ENCODE data around the gene IFT88. TPM values are rescaled to one million over a fixed set of nuclear protein-coding genes. Genes with fewer than 3 reads are reported as not detected.

Gene IFT88
- total RNA-seq, 4 donors from 2014 or later = 14.6 to 24.6 (median 19.2) TPM

DNA sequence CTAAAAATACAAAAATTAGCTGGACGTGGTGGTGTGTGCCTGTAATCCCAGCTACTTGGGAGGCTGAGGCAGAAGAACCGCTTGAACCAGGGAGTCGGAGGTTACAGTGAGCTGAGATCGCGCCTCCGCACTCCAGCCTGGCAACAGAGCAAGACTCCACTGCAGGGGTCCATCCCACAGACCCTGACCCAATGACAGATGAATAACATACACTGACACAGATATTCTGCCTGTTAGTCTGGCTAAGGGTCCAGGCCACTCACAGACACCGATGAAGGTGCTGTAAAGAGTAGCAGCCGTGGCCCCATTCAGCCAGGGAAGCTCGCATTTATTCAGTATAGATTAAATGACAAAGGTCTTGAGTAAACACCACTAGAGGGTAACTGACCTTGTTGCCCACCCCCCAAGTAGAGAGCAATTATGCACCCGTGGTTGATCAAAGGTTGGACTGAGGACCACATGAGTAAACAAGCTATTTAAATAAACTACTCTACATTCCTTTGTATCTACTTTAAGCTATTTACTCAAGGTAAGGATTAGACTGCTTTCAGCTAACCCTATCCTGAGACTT lies 32.8 kb upstream of the IFT88 start:
- H3K4me3 ChIP-seq = no peak overlapping the region
- no peak for TF ChIP-seq CTCF (IDR thresholded peaks at IDR 0.05)
- no peak for TF ChIP-seq POLR2A (IDR thresholded peaks at IDR 0.05)
- no peak for TF ChIP-seq EP300 (IDR thresholded peaks at IDR 0.05)
- H3K9me3 ChIP-seq = peaks cover 0 to 6% (median 0%) of the 10 kb centered on the region in 4 donors
- no peaks in the 10 kb centered on the region for H3K36me3 ChIP-seq
- no peak for DNase-seq (ENCODE audit: low spot score in 2 of 2)
- 82 to 83% methylated on average over 10 of the region's 10 CpGs for WGBS, 2 donors
- H3K27ac ChIP-seq = no peak overlapping the region
- no peaks in the 10 kb centered on the region for H3K4me1 ChIP-seq
- H3K27me3 ChIP-seq = no peaks in the 10 kb centered on the region

DNA sequence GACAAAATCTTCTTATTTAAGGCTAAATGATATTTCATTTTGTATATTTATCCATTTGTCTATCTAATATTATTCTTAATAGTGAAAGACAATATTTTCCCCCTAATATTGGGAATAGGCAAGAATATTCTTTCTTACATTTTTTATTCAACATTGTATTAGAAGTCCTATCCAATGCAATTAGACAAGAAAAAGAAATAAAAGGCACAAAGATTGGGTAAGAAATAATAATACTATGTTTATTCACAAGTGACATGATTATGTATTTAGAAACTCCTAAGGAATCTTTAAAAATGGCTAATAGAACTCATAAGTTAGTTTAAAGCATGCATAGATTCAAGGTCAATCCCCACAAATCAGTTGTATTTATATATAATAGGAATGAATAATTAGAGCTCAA lies 30.0 kb upstream of the IFT88 start:
- Histone ChIP-seq H3K9me3 (peaks cover 0 to 6% (median 0%) of the 10 kb centered on the region in 4 donors), H3K27ac (no peak overlapping the region), H3K27me3 (no peaks in the 10 kb centered on the region), H3K4me1 (no peaks in the 10 kb centered on the region), H3K36me3 (no peaks in the 10 kb centered on the region), H3K4me3 (no peak overlapping the region)
- TF ChIP-seq POLR2A (IDR thresholded peaks at IDR 0.05) (no peak), CTCF (IDR thresholded peaks at IDR 0.05) (no peak), EP300 (IDR thresholded peaks at IDR 0.05) (no peak)
- DNase-seq (ENCODE audit: low spot score in 2 of 2) = no peak

DNA sequence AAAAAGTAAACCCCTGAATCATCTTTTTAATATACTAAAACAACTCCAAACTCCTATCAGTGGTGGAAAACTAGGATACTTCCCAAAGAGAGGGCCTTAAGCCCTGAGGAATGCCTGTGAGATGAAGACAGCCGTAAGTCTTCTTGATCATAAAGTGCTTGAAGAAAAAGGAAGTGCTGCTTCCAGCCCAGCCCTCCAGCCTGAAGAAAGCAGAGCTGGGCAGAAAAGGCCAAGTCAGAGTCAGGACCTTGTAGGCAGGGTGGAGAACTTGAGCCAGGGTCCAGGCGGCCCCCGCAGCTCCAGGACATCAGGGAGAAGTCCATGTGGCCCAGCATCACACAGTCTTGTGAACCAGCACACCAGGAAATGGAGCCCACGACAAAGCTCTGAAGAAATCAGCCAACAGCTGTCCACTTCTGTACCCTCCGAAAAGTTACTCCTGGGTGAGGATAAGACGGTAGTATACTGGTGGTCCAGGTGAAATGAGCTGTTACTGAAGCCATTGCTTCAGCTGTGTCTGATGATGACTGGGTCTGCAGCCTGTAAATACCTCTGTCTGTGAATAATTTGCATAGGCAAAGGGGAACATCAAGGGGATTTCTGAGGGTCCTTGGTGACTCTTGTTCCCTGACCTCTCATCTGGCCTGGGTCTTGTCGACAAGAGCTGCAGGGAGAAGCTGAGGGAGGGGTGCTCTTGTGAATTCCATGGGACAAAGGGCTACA lies 22.6 kb upstream of the IFT88 start:
- Histone ChIP-seq H3K9me3 (no peaks in the 10 kb centered on the region), H3K4me1 (no peaks in the 10 kb centered on the region), H3K27me3 (no peaks in the 10 kb centered on the region), H3K27ac (no peak overlapping the region), H3K4me3 (no peak overlapping the region), H3K36me3 (no peaks in the 10 kb centered on the region)
- no peak for DNase-seq (ENCODE audit: low spot score in 2 of 2)
- TF ChIP-seq EP300 (IDR thresholded peaks at IDR 0.05) = no peak
- TF ChIP-seq POLR2A (IDR thresholded peaks at IDR 0.05) = no peak
- no peak for TF ChIP-seq CTCF (IDR thresholded peaks at IDR 0.05)
- WGBS, 2 donors = 77 to 82% methylated on average over 7 of the region's 7 CpGs

GRCh38 chr13:20546556-20546955 lies 20.4 kb upstream of the IFT88 start:
- 63 to 70% methylated on average over 1 of the region's 1 CpG for WGBS, 2 donors
- Histone ChIP-seq H3K36me3 (no peaks in the 10 kb centered on the region), H3K9me3 (no peaks in the 10 kb centered on the region), H3K27ac (no peak overlapping the region), H3K27me3 (no peaks in the 10 kb centered on the region), H3K4me1 (peaks cover 0 to 11% (median 2%) of the 10 kb centered on the region in 4 donors), H3K4me3 (no peak overlapping the region)
- no peak for TF ChIP-seq POLR2A (IDR thresholded peaks at IDR 0.05)
- no peak for DNase-seq (ENCODE audit: low spot score in 2 of 2)

DNA sequence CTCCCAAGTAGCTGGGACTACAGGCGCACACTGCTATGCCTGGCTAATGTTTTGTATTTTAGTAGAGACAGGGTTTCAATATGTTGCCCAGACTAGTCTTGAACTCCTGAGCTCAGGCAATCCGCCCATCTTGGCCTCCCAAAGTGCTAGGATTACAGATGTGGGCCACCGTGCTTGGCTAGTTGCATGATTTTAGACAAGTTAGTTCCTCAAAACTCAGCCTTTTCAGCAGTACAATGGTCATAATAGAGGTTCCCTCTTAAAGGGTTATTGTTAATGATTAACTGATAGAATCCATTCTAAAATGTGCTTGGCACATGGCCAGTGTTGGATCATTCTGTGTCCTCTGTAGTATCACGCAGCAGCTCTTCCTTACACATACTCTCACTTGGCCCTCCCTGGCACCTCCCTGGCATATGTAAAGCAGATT lies 19.5 kb upstream of the IFT88 start:
- TF ChIP-seq POLR2A (IDR thresholded peaks at IDR 0.05) (no peak), EP300 (IDR thresholded peaks at IDR 0.05) (no peak)
- Histone ChIP-seq H3K4me3 (no peak overlapping the region), H3K27ac (no peak overlapping the region), H3K27me3 (no peaks in the 10 kb centered on the region), H3K4me1 (peaks cover 0 to 20% (median 2%) of the 10 kb centered on the region in 4 donors), H3K9me3 (no peaks in the 10 kb centered on the region), H3K36me3 (no peaks in the 10 kb centered on the region)
- 62 to 67% methylated on average over 4 of the region's 4 CpGs for WGBS, 2 donors
- DNase-seq (ENCODE audit: low spot score in 2 of 2) = no peak

- TF ChIP-seq POLR2A (IDR thresholded peaks at IDR 0.05) (no peak), EP300 (IDR thresholded peaks at IDR 0.05) (no peak), CTCF (IDR thresholded peaks at IDR 0.05) (no peak)
- no peaks in the 10 kb centered on the region for H3K36me3 ChIP-seq
- WGBS, 2 donors = 23 to 27% methylated on average over 5 of the region's 5 CpGs
- no peak overlapping the region for H3K27ac ChIP-seq
- no peak for DNase-seq (ENCODE audit: low spot score in 2 of 2)
- H3K9me3 ChIP-seq = no peaks in the 10 kb centered on the region
- no peak overlapping the region for H3K4me3 ChIP-seq
- H3K27me3 ChIP-seq = no peaks in the 10 kb centered on the region
- H3K4me1 ChIP-seq = peaks cover 0 to 29% (median 4%) of the 10 kb centered on the region in 4 donors
These were observed 16.2 kb upstream of the IFT88 start for GRCh38 chr13:20550799-20551198.
